SK-N-SH treated with all-trans-retinoic acid at 6 μM for 48 hours (cell line): ENCODE data around the gene FUT7.

Experiments
- ARNTL ChIP-seq: fragments of 450-650 bp; formaldehyde crosslinking; IDR thresholded peaks from 2 replicates; pipeline ENCODE4 v1.5.0; 2020; ENCODE audit warnings: low read depth, mild to moderate bottlenecking, moderate library complexity, borderline replicate concordance
- BACH2 ChIP-seq: fragments of 250-450 bp; sonication (Bioruptor Pico); IDR thresholded peaks from 2 replicates; pipeline ENCODE4 v1.9.0; 2021; ENCODE audit warnings: mild to moderate bottlenecking, borderline replicate concordance
- CREB5 ChIP-seq: fragments of 250-450 bp; sonication (Bioruptor Pico); IDR thresholded peaks from 2 replicates; pipeline ENCODE4 v1.5.1; 2020; ENCODE audit warnings: low read depth, mild to moderate bottlenecking, moderate library complexity
- ESRRG ChIP-seq: fragments of 250-450 bp; sonication (Bioruptor Pico); IDR thresholded peaks from 2 replicates; pipeline ENCODE4 v1.6.1; 2021; ENCODE audit warnings: mild to moderate bottlenecking
- ISL1 ChIP-seq: fragments of 250-450 bp; sonication (Bioruptor Pico); IDR thresholded peaks from 2 replicates; pipeline ENCODE4 v2.1.2; 2022; ENCODE audit warnings: mild to moderate bottlenecking, moderate library complexity
- POU6F1 ChIP-seq: fragments of 250-450 bp; sonication (Bioruptor Pico); IDR thresholded peaks from 2 replicates; pipeline ENCODE4 v1.8.0; 2021; ENCODE audit warnings: low read depth, mild to moderate bottlenecking, moderate library complexity, borderline replicate concordance
- RARB ChIP-seq: fragments of 250-450 bp; sonication (Bioruptor Pico); IDR thresholded peaks from 2 replicates; pipeline ENCODE4 v1.8.0; 2021; ENCODE audit warnings: mild to moderate bottlenecking, moderate library complexity
- SNAI2 ChIP-seq: fragments of 250-450 bp; sonication (Bioruptor Pico); IDR thresholded peaks from 2 replicates; pipeline ENCODE4 v1.5.0; 2020; ENCODE audit warnings: mild to moderate bottlenecking, moderate library complexity
- TCF4 ChIP-seq: fragments of 250-450 bp; sonication (Bioruptor Pico); IDR thresholded peaks from 2 replicates; pipeline ENCODE4 v1.8.0; 2021; ENCODE audit warnings: mild to moderate bottlenecking, moderate library complexity, borderline replicate concordance

- no peak for TF ChIP-seq SNAI2 (CRISPR knock-in tag)
- no peak for TF ChIP-seq ISL1 (CRISPR knock-in tag)
- no peak for TF ChIP-seq ESRRG (CRISPR knock-in tag)
- no peak for TF ChIP-seq CREB5 (CRISPR knock-in tag)
- TF ChIP-seq RARB (CRISPR knock-in tag): no peak
- TF ChIP-seq POU6F1 (CRISPR knock-in tag): no peak
- no peak for TF ChIP-seq ARNTL (CRISPR knock-in tag)
- no peak for TF ChIP-seq BACH2 (CRISPR knock-in tag)
- no peak for TF ChIP-seq TCF4
Measured at GRCh38 chr9:136995362-136995761, 36.5 kb downstream of the FUT7 start.
